ENCODE results near the gene YES1. TPM values are rescaled to one million over a fixed set of nuclear protein-coding genes. Genes with fewer than 3 reads are reported as not detected.

YES1 gene
- total and polyA plus RNA-seq, 2 donors (not counting 3 experiments of a cell fraction or from before 2014, with no cell fraction given), result 16.5 to 92.3 TPM

DNA sequence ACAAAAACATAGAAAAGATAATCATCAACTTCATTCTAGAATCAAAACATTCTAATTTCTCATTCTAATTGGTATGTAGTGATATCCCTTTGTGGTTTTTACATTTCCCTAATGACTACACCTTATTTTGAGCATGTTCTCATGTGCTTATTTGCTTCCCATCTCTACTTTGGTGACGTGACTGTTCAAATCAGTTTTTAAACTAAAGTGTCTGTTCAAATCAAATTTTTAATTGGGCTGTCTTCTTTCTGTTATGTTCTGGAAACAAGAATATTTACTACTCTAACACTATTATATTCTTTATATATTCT, 45.5 kb downstream of the YES1 start:
- FAIRE-seq (peak; percentile 12), DNase-seq (ENCODE audit: low read depth, low spot score) (no peak)
- Histone ChIP-seq H3K27ac (ENCODE audit: insufficient read depth, low read depth, low read length) (no peak overlapping the region), H3K9me3 (replicated peaks; ENCODE audit: control insufficient read depth, insufficient read depth, low read length) (no peaks in the 10 kb centered on the region), H3K4me3 (replicated peaks in 1 of 3; ENCODE audit: insufficient read depth in 1 of 3, low read depth in 1 of 3, low read length in 3 of 3) (no peak overlapping the region), H2AFZ (ENCODE audit: low read depth, low read length) (no peak overlapping the region), H3K36me3 (ENCODE audit: control insufficient read depth in 2 of 2, extremely low read depth in 1 of 2, insufficient read depth in 2 of 2, low read length in 2 of 2) (no peaks in the 10 kb centered on the region), H3K9me1 (replicated peaks; ENCODE audit: control insufficient read depth, extremely low read depth, insufficient read depth, low read length) (no peaks in the 10 kb centered on the region), H3K4me1 (ENCODE audit: control insufficient read depth, extremely low read depth, insufficient read depth, low read length) (peaks cover 23% of the 10 kb centered on the region), H3K9ac (replicated peaks; ENCODE audit: extremely low read depth, insufficient read depth, low read length) (no peak overlapping the region), H3K27me3 (ENCODE audit: control insufficient read depth in 2 of 2, insufficient read depth in 2 of 2, low read length in 2 of 2) (no peaks in the 10 kb centered on the region), H4K20me1 (replicated peaks; ENCODE audit: control insufficient read depth, extremely low read depth, insufficient read depth, low read length) (no peaks in the 10 kb centered on the region), H3K79me2 (ENCODE audit: control insufficient read depth, insufficient read depth, low read length) (peaks cover 91% of the 10 kb centered on the region), H3K4me2 (ENCODE audit: insufficient read depth, low read length) (no peak overlapping the region)
- intact Hi-C loops (cut with micrococcal nuclease) (no loop called here), dilution Hi-C loops (cut with MboI; ENCODE audit: extremely low pct_ligation_motif_present, low sequenced_read_pairs) (no loop called here)
- no TSS peak for BruUV-seq (replicated peaks)
- ChIA-PET POLR2A (no interaction called here), CTCF (interaction anchor here (1.3 to 1.5 kb wide), 2 partner anchors 16 to 64 kb away, joined by 3 to 4 read pairs; no protein-coding TSS in a partner anchor)
- no peak for TF ChIP-seq POLR2A (IDR thresholded peaks at IDR 0.05; ENCODE audit: low read depth, low read length)
- TF ChIP-seq, protein P1, sequence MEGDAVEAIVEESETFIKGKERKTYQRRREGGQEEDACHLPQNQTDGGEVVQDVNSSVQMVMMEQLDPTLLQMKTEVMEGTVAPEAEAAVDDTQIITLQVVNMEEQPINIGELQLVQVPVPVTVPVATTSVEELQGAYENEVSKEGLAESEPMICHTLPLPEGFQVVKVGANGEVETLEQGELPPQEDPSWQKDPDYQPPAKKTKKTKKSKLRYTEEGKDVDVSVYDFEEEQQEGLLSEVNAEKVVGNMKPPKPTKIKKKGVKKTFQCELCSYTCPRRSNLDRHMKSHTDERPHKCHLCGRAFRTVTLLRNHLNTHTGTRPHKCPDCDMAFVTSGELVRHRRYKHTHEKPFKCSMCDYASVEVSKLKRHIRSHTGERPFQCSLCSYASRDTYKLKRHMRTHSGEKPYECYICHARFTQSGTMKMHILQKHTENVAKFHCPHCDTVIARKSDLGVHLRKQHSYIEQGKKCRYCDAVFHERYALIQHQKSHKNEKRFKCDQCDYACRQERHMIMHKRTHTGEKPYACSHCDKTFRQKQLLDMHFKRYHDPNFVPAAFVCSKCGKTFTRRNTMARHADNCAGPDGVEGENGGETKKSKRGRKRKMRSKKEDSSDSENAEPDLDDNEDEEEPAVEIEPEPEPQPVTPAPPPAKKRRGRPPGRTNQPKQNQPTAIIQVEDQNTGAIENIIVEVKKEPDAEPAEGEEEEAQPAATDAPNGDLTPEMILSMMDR (IDR thresholded peaks at IDR 0.05; ENCODE audit: extremely low read depth in 1 of 2, insufficient read depth in 1 of 2, low read depth in 1 of 2, low read length in 2 of 2), result no peak
- TF ChIP-seq GATA2 (IDR thresholded peaks at IDR 0.05; ENCODE audit: insufficient read depth, insufficient read length, low read depth, low read length), result no peak
- no peak for TF ChIP-seq JUN (IDR thresholded peaks at IDR 0.05; ENCODE audit: borderline replicate concordance, insufficient read depth, insufficient read length, low read depth)
- no peak for TF ChIP-seq EZH2 (IDR thresholded peaks at IDR 0.05; ENCODE audit: borderline replicate concordance, low read depth, low read length, severe bottlenecking)
- TF ChIP-seq FOS (IDR thresholded peaks at IDR 0.05; ENCODE audit: borderline replicate concordance, insufficient read depth, low read length), result no peak
- no peak for TF ChIP-seq POLR2AphosphoS5 (IDR thresholded peaks at IDR 0.05; ENCODE audit: insufficient read depth, low read depth, low read length)
- TF ChIP-seq, protein P2, sequence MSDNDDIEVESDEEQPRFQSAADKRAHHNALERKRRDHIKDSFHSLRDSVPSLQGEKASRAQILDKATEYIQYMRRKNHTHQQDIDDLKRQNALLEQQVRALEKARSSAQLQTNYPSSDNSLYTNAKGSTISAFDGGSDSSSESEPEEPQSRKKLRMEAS (IDR thresholded peaks at IDR 0.05; ENCODE audit: insufficient read depth, insufficient read length), result no peak
- no peak for TF ChIP-seq MYC (IDR thresholded peaks at IDR 0.05; ENCODE audit: low read depth, low read length)

All from endothelial cell of umbilical vein (primary cell).